GM12864 (cell line): ENCODE results near the gene OR2D2.
"Not testable (repeated sequence)": the region's sequence is repeated elsewhere in the genome, so short reads cannot be mapped to it uniquely, and the experiment has no call there.

Source experiments
- DNase-seq: peaks from one replicate; pipeline ENCODE4 v3.0.0-alpha.2; 2011; ENCODE audit warnings: low read depth
- H3K4me3 ChIP-seq: 2 replicates; pipeline ENCODE4 v1.5.1; 2011; ENCODE audit warnings: mild to moderate bottlenecking, low read depth, low read length, control low read depth
- CTCF ChIP-seq: IDR thresholded peaks from 2 replicates; pipeline ENCODE4 v1.5.1; 2011; ENCODE audit warnings: low read depth, mild to moderate bottlenecking, moderate library complexity, low read length, control low read depth, inconsistent platforms; ENCODE audit errors: missing control alignments

Gene OR2D2

GRCh38 chr11:6900327-6900999 lies 8.2 kb upstream of the OR2D2 start:
- DNase-seq = no peak
- no peak overlapping the region for H3K4me3 ChIP-seq
- peak; percentile 15 for TF ChIP-seq CTCF

- H3K4me3 ChIP-seq = no peak overlapping the region
- TF ChIP-seq CTCF = no peak
- DNase-seq = no peak
These were observed 6.6 kb upstream of the OR2D2 start for GRCh38 chr11:6898911-6899310.

GRCh38 chr11:6895010-6895409 lies 2.7 kb upstream of the OR2D2 start:
- TF ChIP-seq CTCF = no peak
- DNase-seq = peak; percentile 36
- no peak overlapping the region for H3K4me3 ChIP-seq

- TF ChIP-seq CTCF = no peak
- no peak for DNase-seq
- H3K4me3 ChIP-seq = no peak overlapping the region
These were observed 1.8 kb upstream of the OR2D2 start for GRCh38 chr11:6894097-6894496.

- H3K4me3 ChIP-seq = no peak overlapping the region
- TF ChIP-seq CTCF = no peak
- DNase-seq = no peak
These were observed 2.5 kb downstream of the OR2D2 start for GRCh38 chr11:6889835-6890234.

- H3K4me3 ChIP-seq = no peak overlapping the region
- DNase-seq = no peak
- no peak for TF ChIP-seq CTCF
These were observed 3.5 kb downstream of the OR2D2 start for GRCh38 chr11:6888830-6889229.

- not testable (repeated sequence) for DNase-seq, H3K4me3 ChIP-seq
These were observed 4.6 kb downstream of the OR2D2 start for GRCh38 chr11:6887711-6888110.
